Endodermal cell (in vitro differentiated cells): ENCODE data around the gene ZNF497. TPM values are rescaled to one million over a fixed set of nuclear protein-coding genes. Genes with fewer than 3 reads are reported as not detected.

ENCODE experiments used
- DNase-seq: peaks from one replicate; pipeline ENCODE4 v3.0.0-alpha.2; 2017
- H3K27ac ChIP-seq: 2 replicates; pipeline ENCODE4 v1.5.1; 2013; ENCODE audit warnings: mild to moderate bottlenecking, low read depth, low read length, moderate library complexity
- H3K27me3 ChIP-seq: 2 replicates; pipeline ENCODE4 v1.6.1; 2013; ENCODE audit warnings: mild to moderate bottlenecking, low read length, moderate library complexity; ENCODE audit not compliant: insufficient read depth, control insufficient read depth, poor library complexity, severe bottlenecking
- H3K36me3 ChIP-seq: 2 replicates; pipeline ENCODE4 v1.7.0; 2013; ENCODE audit warnings: mild to moderate bottlenecking, low read length, moderate library complexity; ENCODE audit not compliant: control insufficient read depth, insufficient read depth
- H3K4me1 ChIP-seq: one replicate; pipeline ENCODE4 v1.7.0; 2013; ENCODE audit warnings: low read length; ENCODE audit not compliant: control insufficient read depth, insufficient read depth
- H3K4me3 ChIP-seq: 2 replicates; pipeline ENCODE4 v1.5.1; 2013; ENCODE audit warnings: mild to moderate bottlenecking, low read length, moderate library complexity
- H3K9ac ChIP-seq: 2 replicates; pipeline ENCODE4 v1.6.1; 2013; ENCODE audit warnings: mild to moderate bottlenecking, low read length, moderate library complexity; ENCODE audit not compliant: poor library complexity, severe bottlenecking; ENCODE audit errors: extremely low read depth
- H3K9me3 ChIP-seq: 2 replicates; pipeline ENCODE4 v1.6.1; 2013; ENCODE audit warnings: mild to moderate bottlenecking, low read length, moderate library complexity; ENCODE audit not compliant: control insufficient read depth
- H3K27ac Mint-ChIP-seq: 2 replicates; pipeline ENCODE4 v1.8.0; 2020; ENCODE audit warnings: mixed read lengths
- H3K27me3 Mint-ChIP-seq: 2 replicates; pipeline ENCODE4 v1.8.0; 2021; ENCODE audit warnings: mild to moderate bottlenecking, mixed read lengths; ENCODE audit not compliant: insufficient read depth
- H3K36me3 Mint-ChIP-seq: 2 replicates; pipeline ENCODE4 v1.8.0; 2020; ENCODE audit warnings: low read depth, mixed read lengths
- H3K4me1 Mint-ChIP-seq: 2 replicates; pipeline ENCODE4 v1.8.0; 2020; ENCODE audit warnings: mixed read lengths
- H3K4me3 Mint-ChIP-seq: 2 replicates; pipeline ENCODE4 v1.8.0; 2020; ENCODE audit warnings: mild to moderate bottlenecking, moderate library complexity, mixed read lengths
- H3K9me3 Mint-ChIP-seq: 2 replicates; pipeline ENCODE4 v1.8.0; 2020; ENCODE audit warnings: mild to moderate bottlenecking, mixed read lengths
- CTCF ChIP-seq: fragments of 200-600 bp; sonication (generic); conservative IDR thresholded peaks from 2 replicates; pipeline ENCODE4 v1.5.0; 2021; ENCODE audit warnings: antibody characterized with exemption, mild to moderate bottlenecking
- WGBS, 2 experiments: methylation state at CpG; one replicate each; pipeline versions ENCODE4 v1.1.5 to v1.1.7; 2013; ENCODE audit warnings: missing lambda C conversion rate in 2 of 2, mixed read lengths in 1 of 2; ENCODE audit not compliant: insufficient coverage in 1 of 2, insufficient read length in 1 of 2; 5-methylcytosine and 5-hydroxymethylcytosine counted together
- total RNA-seq, 2 donors: library from RNA; stranded (reverse); fragmentation: NEBNext Ultra II Directional in 1 of 2; extraction: Animal tissue kit (Norgen Biotek cat#: 25700) in 1 of 2; gene quantifications; 2 replicates in 1 of 2; 3 replicates in 1 of 2; pipeline ENCODE4 v1.2.1, GENCODE V29; 2021

Gene ZNF497
- total RNA-seq, 2 donors from 2014 or later, result 5.2 to 5.9 TPM

DNA sequence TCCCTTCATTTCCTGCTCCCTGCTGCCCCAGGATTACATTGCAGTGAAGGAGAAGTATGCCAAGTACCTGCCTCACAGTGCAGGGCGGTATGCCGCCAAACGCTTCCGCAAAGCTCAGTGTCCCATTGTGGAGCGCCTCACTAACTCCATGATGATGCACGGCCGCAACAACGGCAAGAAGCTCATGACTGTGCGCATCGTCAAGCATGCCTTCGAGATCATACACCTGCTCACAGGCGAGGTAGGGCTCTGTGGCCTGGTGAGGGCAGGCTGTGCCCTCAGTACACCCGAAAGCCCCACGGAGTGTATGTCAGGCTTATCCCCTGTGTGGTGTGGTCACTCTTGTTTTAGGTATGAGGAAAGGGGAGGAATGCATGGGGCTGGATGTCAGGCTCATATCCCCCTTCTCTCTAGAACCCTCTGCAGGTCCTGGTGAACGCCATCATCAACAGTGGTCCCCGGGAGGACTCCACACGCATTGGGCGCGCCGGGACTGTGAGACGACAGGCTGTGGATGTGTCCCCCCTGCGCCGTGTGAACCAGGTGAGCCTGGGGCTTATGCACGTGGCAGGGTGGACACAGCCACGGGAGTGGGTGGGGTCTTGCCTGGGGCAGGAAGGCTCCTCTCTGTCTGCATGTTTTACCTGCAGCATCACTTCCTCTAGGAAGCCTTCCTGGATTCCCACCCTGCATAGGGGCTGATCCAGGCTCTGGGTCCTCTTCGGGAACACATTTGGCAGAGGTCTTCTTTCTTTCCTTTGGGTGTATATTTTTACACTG is 30.6 kb upstream of the ZNF497 start:
- DNase-seq, result peak; percentile 47
- Mint-ChIP-seq H3K9me3 (no peaks in the 10 kb centered on the region), H3K4me1 (peaks cover 14% of the 10 kb centered on the region), H3K27me3 (peaks cover 30% of the 10 kb centered on the region), H3K36me3 (peaks cover 50% of the 10 kb centered on the region), H3K4me3 (no peak overlapping the region), H3K27ac (no peak overlapping the region)
- WGBS, 2 experiments, result 95% methylated on average over 15 to 26 of the region's 26 CpGs
- peaks cover 8% of the 10 kb centered on the region for H3K4me1 ChIP-seq
- H3K36me3 ChIP-seq, result peaks cover 66% of the 10 kb centered on the region
- no peaks in the 10 kb centered on the region for H3K27me3 ChIP-seq
- TF ChIP-seq CTCF, result no peak
- no peaks in the 10 kb centered on the region for H3K9me3 ChIP-seq
- H3K9ac ChIP-seq, result no peak overlapping the region
- no peak overlapping the region for H3K27ac ChIP-seq
- H3K4me3 ChIP-seq, result no peak overlapping the region

DNA sequence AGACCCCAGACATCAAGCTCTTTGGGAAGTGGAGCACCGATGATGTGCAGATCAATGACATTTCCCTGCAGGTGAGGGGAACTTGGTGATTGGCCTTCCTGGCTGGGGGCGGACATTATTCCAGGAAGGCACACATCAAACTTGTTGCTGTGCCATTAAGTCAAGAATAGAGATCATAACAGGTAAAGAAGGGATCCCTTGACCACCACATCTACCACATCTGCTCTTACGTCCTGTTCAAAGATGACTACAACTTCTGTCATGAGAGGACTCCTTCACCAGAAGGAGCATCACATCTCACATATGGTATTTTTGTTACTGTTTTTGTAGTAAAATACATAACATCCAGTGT is 25.6 kb upstream of the ZNF497 start:
- Histone ChIP-seq H3K9me3 (no peaks in the 10 kb centered on the region), H3K9ac (peak overlapping the region; percentile 91), H3K4me3 (peak overlapping the region; percentile 99), H3K27ac (no peak overlapping the region), H3K4me1 (peaks cover 13% of the 10 kb centered on the region), H3K36me3 (peaks cover 48% of the 10 kb centered on the region), H3K27me3 (no peaks in the 10 kb centered on the region)
- Mint-ChIP-seq H3K27me3 (no peaks in the 10 kb centered on the region), H3K36me3 (peaks cover 36% of the 10 kb centered on the region), H3K27ac (peak overlapping the region; percentile 97), H3K9me3 (no peaks in the 10 kb centered on the region), H3K4me1 (peaks cover 18% of the 10 kb centered on the region), H3K4me3 (peak overlapping the region; percentile 96)
- TF ChIP-seq CTCF, result no peak
- DNase-seq, result no peak
- 80 to 87% methylated on average over 1 to 3 of the region's 3 CpGs for WGBS, 2 experiments

DNA sequence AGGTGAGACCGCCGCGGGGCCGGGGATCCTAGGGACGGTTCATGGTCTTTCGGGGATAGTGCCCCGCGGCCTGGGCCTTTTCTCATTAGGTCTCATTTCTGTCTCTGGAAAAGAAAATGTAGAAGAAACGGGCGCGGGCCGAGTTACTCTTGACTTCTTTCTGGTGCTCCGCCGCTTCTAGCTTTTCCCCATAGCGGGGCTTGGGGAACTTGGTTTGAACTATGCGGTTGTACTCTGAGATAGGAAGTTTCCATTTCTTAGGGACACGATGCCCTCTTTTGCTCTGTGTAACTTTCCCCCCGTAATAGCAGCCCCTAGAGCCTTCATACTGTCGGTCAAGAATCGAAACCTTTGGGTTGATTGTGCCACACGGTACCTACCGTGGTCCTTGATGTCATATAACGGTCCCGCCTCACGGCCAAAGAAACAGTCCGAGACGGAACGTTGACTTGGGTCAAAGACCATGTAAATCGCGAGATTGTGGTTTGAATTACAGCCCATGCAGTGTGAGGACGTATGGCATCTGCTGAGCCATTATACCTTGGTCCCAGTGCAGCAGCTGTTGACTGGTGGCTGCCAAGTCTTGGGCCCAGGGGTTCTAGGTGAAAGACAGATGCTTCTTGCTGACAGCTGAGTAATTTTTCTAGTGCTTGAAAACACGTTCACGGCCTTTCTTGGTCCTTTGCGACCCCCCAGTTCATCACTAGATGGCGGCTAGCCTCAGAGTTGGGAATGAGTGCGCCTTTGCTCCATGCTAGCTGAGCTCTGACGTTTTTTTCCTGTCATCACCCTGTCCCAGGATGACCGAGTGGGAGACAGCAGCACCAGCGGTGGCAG is 25.0 kb upstream of the ZNF497 start:
- H3K9me3 Mint-ChIP-seq, result no peaks in the 10 kb centered on the region
- peak overlapping the region; percentile 8 for H3K27ac ChIP-seq
- peak overlapping the region; percentile 97 for H3K27ac Mint-ChIP-seq
- peak overlapping the region; percentile 91 for H3K9ac ChIP-seq
- no peaks in the 10 kb centered on the region for H3K27me3 Mint-ChIP-seq
- H3K4me1 Mint-ChIP-seq, result peaks cover 18% of the 10 kb centered on the region
- DNase-seq, result peak; percentile 58
- no peaks in the 10 kb centered on the region for H3K27me3 ChIP-seq
- peak overlapping the region; percentile 99 for H3K4me3 ChIP-seq
- H3K36me3 ChIP-seq, result peaks cover 42% of the 10 kb centered on the region
- peaks cover 31% of the 10 kb centered on the region for H3K36me3 Mint-ChIP-seq
- no peak for TF ChIP-seq CTCF
- 9 to 10% methylated on average over 21 to 39 of the region's 39 CpGs for WGBS, 2 experiments
- peaks cover 13% of the 10 kb centered on the region for H3K4me1 ChIP-seq
- no peaks in the 10 kb centered on the region for H3K9me3 ChIP-seq
- peak overlapping the region; percentile 96 for H3K4me3 Mint-ChIP-seq
